GM18511 (cell line): ENCODE data around the gene PCSK6.
"Not testable (repeated sequence)": the region's sequence is repeated elsewhere in the genome, so short reads cannot be mapped to it uniquely, and the experiment has no call there.

Experiments
- ATAC-seq: cut with Tn5 transposase; IDR thresholded peaks from one replicate; pipeline ENCODE4 v1.9.1; 2021; ENCODE audit warnings: mild to moderate bottlenecking, moderate library complexity; ENCODE audit not compliant: unreplicated experiment

The PCSK6 gene

GRCh38 chr15:101362359-101362758 lies 127.1 kb downstream of the PCSK6 start:
- ATAC-seq = no peak

GRCh38 chr15:101361418-101361817 lies 128.1 kb downstream of the PCSK6 start:
- no peak for ATAC-seq

GRCh38 chr15:101359365-101359947 lies 130.1 kb downstream of the PCSK6 start:
- ATAC-seq = no peak

- ATAC-seq = no peak
Measured at GRCh38 chr15:101358895-101359294, 130.6 kb downstream of the PCSK6 start.

GRCh38 chr15:101357885-101358284 lies 131.6 kb downstream of the PCSK6 start:
- ATAC-seq = no peak

GRCh38 chr15:101357333-101357732 lies 132.2 kb downstream of the PCSK6 start:
- no peak for ATAC-seq

- not testable (repeated sequence) for ATAC-seq
Measured at GRCh38 chr15:101356512-101357172, 132.9 kb downstream of the PCSK6 start.

- no peak for ATAC-seq
Measured at GRCh38 chr15:101355678-101356464, 133.6 kb downstream of the PCSK6 start.

GRCh38 chr15:101354891-101355623 lies 134.4 kb downstream of the PCSK6 start:
- ATAC-seq = no peak

GRCh38 chr15:101353240-101353639 lies 136.3 kb downstream of the PCSK6 start:
- ATAC-seq = no peak

GRCh38 chr15:101351736-101352135 lies 137.8 kb downstream of the PCSK6 start:
- no peak for ATAC-seq

- ATAC-seq = no peak
Measured at GRCh38 chr15:101349047-101349951, 140.2 kb downstream of the PCSK6 start.

GRCh38 chr15:101348643-101349042 lies 140.9 kb downstream of the PCSK6 start:
- no peak for ATAC-seq

GRCh38 chr15:101348015-101348414 lies 141.5 kb downstream of the PCSK6 start:
- no peak for ATAC-seq

GRCh38 chr15:101347454-101347853 lies 142.1 kb downstream of the PCSK6 start:
- no peak for ATAC-seq

- no peak for ATAC-seq
Measured at GRCh38 chr15:101346928-101347327, 142.6 kb downstream of the PCSK6 start.

GRCh38 chr15:101342056-101342455 lies 147.5 kb downstream of the PCSK6 start:
- ATAC-seq = no peak

GRCh38 chr15:101338502-101339057 lies 150.9 kb downstream of the PCSK6 start:
- ATAC-seq = no peak

- no peak for ATAC-seq
Measured at GRCh38 chr15:101337976-101338375, 151.5 kb downstream of the PCSK6 start.
